COLO829 (cell line): ENCODE measurements around the gene ARHGEF28.

ENCODE experiments used
- DNase-seq: peaks from one replicate; pipeline ENCODE4 v3.0.0; 2012; ENCODE audit warnings: low spot score

Gene ARHGEF28

GRCh38 chr5:73619606-73620333 lies 6.2 kb upstream of the ARHGEF28 start:
- no peak for DNase-seq

GRCh38 chr5:73620334-73620687 lies 5.7 kb upstream of the ARHGEF28 start:
- DNase-seq: no peak

GRCh38 chr5:73623060-73623459 lies 2.9 kb upstream of the ARHGEF28 start:
- no peak for DNase-seq

GRCh38 chr5:73623901-73624404 lies 2.0 kb upstream of the ARHGEF28 start:
- DNase-seq: no peak

- DNase-seq: no peak
Measured at GRCh38 chr5:73624888-73625287, 1.1 kb upstream of the ARHGEF28 start.

GRCh38 chr5:73625372-73625943 lies 538 bp upstream of the ARHGEF28 start:
- DNase-seq: no peak

GRCh38 chr5:73626814-73627313 lies 868 bp downstream of the ARHGEF28 start:
- DNase-seq: no peak

- DNase-seq: no peak
Measured at GRCh38 chr5:73629456-73629855, 3.5 kb downstream of the ARHGEF28 start.

GRCh38 chr5:73630765-73631164 lies 4.8 kb downstream of the ARHGEF28 start:
- no peak for DNase-seq

GRCh38 chr5:73631500-73631899 lies 5.5 kb downstream of the ARHGEF28 start:
- DNase-seq: no peak

- DNase-seq: no peak
Measured at GRCh38 chr5:73633060-73633459, 7.1 kb downstream of the ARHGEF28 start.

- DNase-seq: no peak
Measured at GRCh38 chr5:73636408-73636807, 10.4 kb downstream of the ARHGEF28 start.

- no peak for DNase-seq
Measured at GRCh38 chr5:73637565-73637964, 11.6 kb downstream of the ARHGEF28 start.

GRCh38 chr5:73638344-73639095 lies 12.5 kb downstream of the ARHGEF28 start:
- DNase-seq: no peak

- no peak for DNase-seq
Measured at GRCh38 chr5:73640861-73641320, 14.9 kb downstream of the ARHGEF28 start.

GRCh38 chr5:73641811-73642210 lies 15.8 kb downstream of the ARHGEF28 start:
- DNase-seq: no peak

GRCh38 chr5:73642344-73642743 lies 16.3 kb downstream of the ARHGEF28 start:
- no peak for DNase-seq

GRCh38 chr5:73644385-73644963 lies 18.5 kb downstream of the ARHGEF28 start:
- DNase-seq: no peak

GRCh38 chr5:73647721-73648120 lies 21.7 kb downstream of the ARHGEF28 start:
- DNase-seq: no peak

- DNase-seq: no peak
Measured at GRCh38 chr5:73648515-73648914, 22.5 kb downstream of the ARHGEF28 start.

- DNase-seq: no peak
Measured at GRCh38 chr5:73649926-73650325, 23.9 kb downstream of the ARHGEF28 start.

GRCh38 chr5:73652391-73652790 lies 26.4 kb downstream of the ARHGEF28 start:
- no peak for DNase-seq
